HCT116 (cell line): ENCODE measurements around the gene CCNL2. TPM values are rescaled to one million over a fixed set of nuclear protein-coding genes. Genes with fewer than 3 reads are reported as not detected.

Experiments used
- ATAC-seq: fragments of 200-7000 bp; cut with Tn5 transposase; 2 replicates; pipeline ENCODE4 v1.9.1; 2020; ENCODE audit warnings: mild to moderate bottlenecking, moderate library complexity
- BruUV-seq: library from RNA; stranded (reverse); fragments of 400-500 nt; replicated peaks from 2 replicates; lab custom pipeline; 2021; lab: Mats Ljungman, UMichigan
- CTCF ChIA-PET: fragments of 300-600 bp; sonication (Branson Sonifier 250); formaldehyde crosslinking; loops from one replicate; lab custom pipeline; 2021; ENCODE audit warnings: antibody characterized with exemption; lab: Charles Lee
- POLR2A ChIA-PET: fragments of 300-600, 350-600 bp; sonication (Branson Sonifier 250); formaldehyde crosslinking; loops from one replicate; lab custom pipeline; 2021; ENCODE audit warnings: antibody characterized with exemption; lab: Charles Lee
- RAD21 ChIA-PET, 2 experiments: fragments of 300-600 bp; sonication (Branson Sonifier 250); formaldehyde crosslinking; loops; one replicate each; lab custom pipeline; 2023; ENCODE audit warnings: low total read pairs in 2 of 2; ENCODE audit not compliant: uncharacterized antibody in 2 of 2, unreplicated experiment in 2 of 2, low non-redundant PET in 1 of 2; lab: Charles Lee
- DNase-seq: peaks from one replicate; pipeline ENCODE4 v3.0.0-alpha.2; 2010; ENCODE audit warnings: low read depth, low spot score
- H2AFZ ChIP-seq: fragments of 200-600 bp; shearing (Covaris generic), sonication (generic); 2 replicates; pipeline ENCODE4 v1.6.1; 2017; ENCODE audit warnings: low read depth, mixed run types, mixed read lengths, antibody characterized with exemption, low read length; ENCODE audit not compliant: poor library complexity, severe bottlenecking
- H3K27ac ChIP-seq: 2 replicates; pipeline ENCODE4 v1.5.1; 2012; ENCODE audit warnings: low read depth, low read length
- H3K27me3 ChIP-seq: fragments of 200-600 bp; sonication (generic); 2 replicates; pipeline ENCODE4 v1.6.1; 2016; ENCODE audit warnings: mixed run types, low read length, mixed read lengths; ENCODE audit not compliant: insufficient read depth
- H3K36me3 ChIP-seq, 2 experiments: fragments of 200-500 bp in 1 of 2; fragments of 200-600 bp in 1 of 2; sonication (Bioruptor generic) in 1 of 2; sonication (generic) in 1 of 2; 2 replicates each; pipeline versions ENCODE4 v1.5.1 to v1.6.1; 2014 to 2016; ENCODE audit warnings: low read length in 2 of 2, inconsistent platforms in 1 of 2, mixed read lengths in 1 of 2, mixed run types in 1 of 2; ENCODE audit not compliant: insufficient read depth in 2 of 2, control insufficient read depth in 1 of 2
- H3K4me1 ChIP-seq, 2 experiments: fragments of 200-600 bp in 1 of 2; sonication (generic) in 1 of 2; 2 replicates each; pipeline versions ENCODE4 v1.5.1 to v1.6.1; 2012 to 2017; ENCODE audit warnings: low read length in 2 of 2, inconsistent platforms in 1 of 2, mild to moderate bottlenecking in 1 of 2, mixed read lengths in 1 of 2, mixed run types in 1 of 2, moderate library complexity in 1 of 2; ENCODE audit not compliant: insufficient read depth in 2 of 2, control insufficient read depth in 1 of 2
- H3K4me2 ChIP-seq: fragments of 200-600 bp; sonication (generic); 2 replicates; pipeline ENCODE4 v1.6.1; 2017; ENCODE audit warnings: mixed run types, low read length, mixed read lengths
- H3K4me3 ChIP-seq, 2 experiments: fragments of 200-600 bp in 1 of 2; sonication (generic) in 1 of 2; replicated peaks in 1 of 2; 2 replicates each; pipeline ENCODE4 v1.5.1; 2011 to 2016; ENCODE audit warnings: low read length in 2 of 2, control low read depth in 1 of 2, low read depth in 1 of 2, mild to moderate bottlenecking in 1 of 2, mixed read lengths in 1 of 2, mixed run types in 1 of 2
- H3K79me2 ChIP-seq: fragments of 200-600 bp; sonication (generic); 2 replicates; pipeline ENCODE4 v1.6.1; 2017; ENCODE audit warnings: mild to moderate bottlenecking, mixed run types, low read length, moderate library complexity, mixed read lengths; ENCODE audit not compliant: insufficient read depth
- H3K9ac ChIP-seq: fragments of 200-600 bp; sonication (generic); 2 replicates; pipeline ENCODE4 v1.6.1; 2016; ENCODE audit warnings: low read length, mixed read lengths
- H3K9me2 ChIP-seq: fragments of 200-600 bp; sonication (generic), shearing (Covaris generic); 2 replicates; pipeline ENCODE4 v1.6.1; 2017; ENCODE audit warnings: mixed run types, mild to moderate bottlenecking, moderate library complexity; ENCODE audit not compliant: insufficient read depth
- H3K9me3 ChIP-seq, 2 experiments: fragments of 200-500 bp in 1 of 2; fragments of 200-600 bp in 1 of 2; sonication (Bioruptor generic) in 1 of 2; sonication (generic) in 1 of 2; 2 replicates each; pipeline ENCODE4 v1.6.1; 2014 to 2017; ENCODE audit warnings: low read length in 2 of 2, mixed read lengths in 2 of 2, inconsistent platforms in 1 of 2, low read depth in 1 of 2, mild to moderate bottlenecking in 1 of 2, mixed run types in 1 of 2, moderate library complexity in 1 of 2; ENCODE audit not compliant: control insufficient read depth in 1 of 2, insufficient read depth in 1 of 2
- H4K20me1 ChIP-seq: fragments of 200-600 bp; sonication (generic), shearing (Covaris generic); 2 replicates; pipeline ENCODE4 v1.6.1; 2017; ENCODE audit warnings: mixed run types, mild to moderate bottlenecking, moderate library complexity; ENCODE audit not compliant: insufficient read depth
- ELF1 ChIP-seq: IDR thresholded peaks from 2 replicates; pipeline ENCODE4 v1.6.1; 2012; ENCODE audit warnings: low read depth, borderline replicate concordance
- EZH2 ChIP-seq: fragments of 200-600 bp; sonication (generic); IDR thresholded peaks from 2 replicates; pipeline ENCODE4 v1.6.1; 2017; ENCODE audit warnings: antibody characterized with exemption, mixed run types
- FOSL1 ChIP-seq: IDR thresholded peaks from 2 replicates; pipeline ENCODE4 v1.6.1; 2012; ENCODE audit warnings: low read depth
- JUND ChIP-seq: IDR thresholded peaks from 2 replicates; pipeline ENCODE4 v1.6.1; 2012
- POLR2AphosphoS5 ChIP-seq: IDR thresholded peaks from 2 replicates; pipeline ENCODE4 v1.6.1; 2011; ENCODE audit warnings: mild to moderate bottlenecking, low read depth, low read length, moderate library complexity
- RAD21 ChIP-seq: IDR thresholded peaks from 2 replicates; pipeline ENCODE4 v1.6.1; 2012; ENCODE audit warnings: low read depth, mild to moderate bottlenecking
- SRF ChIP-seq: IDR thresholded peaks from 2 replicates; pipeline ENCODE4 v1.6.1; 2012; ENCODE audit warnings: low read depth
- TCF7L2 ChIP-seq: IDR thresholded peaks from 2 replicates; pipeline ENCODE4 v1.7.0; 2011; ENCODE audit warnings: borderline replicate concordance, inconsistent platforms; ENCODE audit not compliant: insufficient read depth, insufficient read length; ENCODE audit errors: extremely low read depth
- YY1 ChIP-seq: IDR thresholded peaks from 2 replicates; pipeline ENCODE4 v1.6.1; 2011; ENCODE audit warnings: low read length, low read depth, moderate library complexity, mild to moderate bottlenecking; ENCODE audit not compliant: insufficient replicate concordance; ENCODE audit errors: extremely low read depth
- ZFX ChIP-seq: fragments of 450-650 bp; IDR thresholded peaks from 2 replicates; pipeline ENCODE4 v1.6.1; 2017
- ZNF274 ChIP-seq: fragments of 200-500 bp; sonication (Bioruptor generic); IDR thresholded peaks from 2 replicates; pipeline ENCODE4 v1.6.1; 2014; ENCODE audit warnings: mild to moderate bottlenecking, low read depth, low read length, inconsistent platforms
- intact Hi-C: fragments of 100-400 bp; cut with micrococcal nuclease; formaldehyde crosslinking; loops from 2 replicates; pipeline ENCODE4 v1.10.0; 2022
- total RNA-seq: library from RNA; stranded (reverse); gene quantifications from one replicate; pipeline ENCODE4 v1.2.1, GENCODE V29; 2021; ENCODE audit not compliant: unreplicated experiment
- TF ChIP-seq, protein P1 (sequence below): IDR thresholded peaks from 2 replicates; pipeline ENCODE4 v1.6.1; 2012
- TF ChIP-seq, protein P2 (sequence below): IDR thresholded peaks from 2 replicates; pipeline ENCODE4 v1.6.1; 2011; ENCODE audit warnings: mild to moderate bottlenecking, low read length, moderate library complexity; ENCODE audit not compliant: insufficient replicate concordance; ENCODE audit errors: extremely low read depth
- TF ChIP-seq, protein P3 (sequence below): IDR thresholded peaks from 2 replicates; pipeline ENCODE4 v1.6.1; 2012; ENCODE audit warnings: low read depth
- TF ChIP-seq, protein P4 (sequence below): IDR thresholded peaks from 2 replicates; pipeline ENCODE4 v1.6.1; 2012

Gene CCNL2
- total RNA-seq, 1 experiment from 2014 or later: 173 TPM

DNA sequence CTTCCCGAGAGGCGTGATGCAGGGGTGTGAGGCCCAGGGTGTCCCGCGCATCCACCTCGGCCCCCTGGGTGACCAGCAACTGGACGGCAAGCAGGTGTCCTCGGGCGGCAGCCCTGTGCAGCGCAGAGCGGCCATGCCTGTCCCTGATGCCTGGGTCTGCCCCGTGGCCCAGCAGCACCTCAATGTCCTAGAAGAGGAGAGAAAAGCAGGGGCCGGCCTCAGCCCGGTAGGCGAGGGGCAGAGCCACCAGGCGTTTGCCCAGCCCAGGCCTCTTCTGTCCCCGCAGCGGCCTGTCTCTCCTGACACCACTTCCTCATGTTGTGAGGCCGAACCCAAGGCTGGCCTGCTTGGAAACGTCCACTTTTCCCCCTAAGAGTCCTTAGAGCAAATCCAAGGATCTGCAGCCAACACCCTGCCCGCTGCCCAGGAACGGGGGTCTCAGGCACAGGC, 20.3 kb upstream of the CCNL2 start:
- intact Hi-C loops: no loop called here
- ATAC-seq (no peak), DNase-seq (no peak)
- H2AFZ ChIP-seq: no peak overlapping the region
- no peaks in the 10 kb centered on the region for H3K27me3 ChIP-seq
- H3K79me2 ChIP-seq: no peaks in the 10 kb centered on the region
- ChIA-PET POLR2A (no interaction called here), CTCF (no interaction called here), RAD21 (no interaction called here)
- peaks cover 14 to 30% of the 10 kb centered on the region in 2 experiments for H3K4me1 ChIP-seq
- no peaks in the 10 kb centered on the region for H3K36me3 ChIP-seq
- H3K27ac ChIP-seq: no peak overlapping the region
- H3K4me3 ChIP-seq: no peak overlapping the region
- no TSS peak for BruUV-seq
- no peak overlapping the region for H3K9ac ChIP-seq
- H3K9me3 ChIP-seq: no peaks in the 10 kb centered on the region
- TF ChIP-seq POLR2AphosphoS5: no peak
- TF ChIP-seq YY1: no peak
- TF ChIP-seq EZH2: no peak
- TF ChIP-seq, protein P1, sequence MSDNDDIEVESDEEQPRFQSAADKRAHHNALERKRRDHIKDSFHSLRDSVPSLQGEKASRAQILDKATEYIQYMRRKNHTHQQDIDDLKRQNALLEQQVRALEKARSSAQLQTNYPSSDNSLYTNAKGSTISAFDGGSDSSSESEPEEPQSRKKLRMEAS: no peak
- no peak for TF ChIP-seq ELF1
- TF ChIP-seq ZFX: no peak
- no peak for TF ChIP-seq RAD21
- no peak for TF ChIP-seq SRF
- TF ChIP-seq TCF7L2: no peak
- no peak for TF ChIP-seq JUND
- TF ChIP-seq, protein P2, sequence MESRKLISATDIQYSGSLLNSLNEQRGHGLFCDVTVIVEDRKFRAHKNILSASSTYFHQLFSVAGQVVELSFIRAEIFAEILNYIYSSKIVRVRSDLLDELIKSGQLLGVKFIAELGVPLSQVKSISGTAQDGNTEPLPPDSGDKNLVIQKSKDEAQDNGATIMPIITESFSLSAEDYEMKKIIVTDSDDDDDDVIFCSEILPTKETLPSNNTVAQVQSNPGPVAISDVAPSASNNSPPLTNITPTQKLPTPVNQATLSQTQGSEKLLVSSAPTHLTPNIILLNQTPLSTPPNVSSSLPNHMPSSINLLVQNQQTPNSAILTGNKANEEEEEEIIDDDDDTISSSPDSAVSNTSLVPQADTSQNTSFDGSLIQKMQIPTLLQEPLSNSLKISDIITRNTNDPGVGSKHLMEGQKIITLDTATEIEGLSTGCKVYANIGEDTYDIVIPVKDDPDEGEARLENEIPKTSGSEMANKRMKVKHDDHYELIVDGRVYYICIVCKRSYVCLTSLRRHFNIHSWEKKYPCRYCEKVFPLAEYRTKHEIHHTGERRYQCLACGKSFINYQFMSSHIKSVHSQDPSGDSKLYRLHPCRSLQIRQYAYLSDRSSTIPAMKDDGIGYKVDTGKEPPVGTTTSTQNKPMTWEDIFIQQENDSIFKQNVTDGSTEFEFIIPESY: no peak
- TF ChIP-seq, protein P3, sequence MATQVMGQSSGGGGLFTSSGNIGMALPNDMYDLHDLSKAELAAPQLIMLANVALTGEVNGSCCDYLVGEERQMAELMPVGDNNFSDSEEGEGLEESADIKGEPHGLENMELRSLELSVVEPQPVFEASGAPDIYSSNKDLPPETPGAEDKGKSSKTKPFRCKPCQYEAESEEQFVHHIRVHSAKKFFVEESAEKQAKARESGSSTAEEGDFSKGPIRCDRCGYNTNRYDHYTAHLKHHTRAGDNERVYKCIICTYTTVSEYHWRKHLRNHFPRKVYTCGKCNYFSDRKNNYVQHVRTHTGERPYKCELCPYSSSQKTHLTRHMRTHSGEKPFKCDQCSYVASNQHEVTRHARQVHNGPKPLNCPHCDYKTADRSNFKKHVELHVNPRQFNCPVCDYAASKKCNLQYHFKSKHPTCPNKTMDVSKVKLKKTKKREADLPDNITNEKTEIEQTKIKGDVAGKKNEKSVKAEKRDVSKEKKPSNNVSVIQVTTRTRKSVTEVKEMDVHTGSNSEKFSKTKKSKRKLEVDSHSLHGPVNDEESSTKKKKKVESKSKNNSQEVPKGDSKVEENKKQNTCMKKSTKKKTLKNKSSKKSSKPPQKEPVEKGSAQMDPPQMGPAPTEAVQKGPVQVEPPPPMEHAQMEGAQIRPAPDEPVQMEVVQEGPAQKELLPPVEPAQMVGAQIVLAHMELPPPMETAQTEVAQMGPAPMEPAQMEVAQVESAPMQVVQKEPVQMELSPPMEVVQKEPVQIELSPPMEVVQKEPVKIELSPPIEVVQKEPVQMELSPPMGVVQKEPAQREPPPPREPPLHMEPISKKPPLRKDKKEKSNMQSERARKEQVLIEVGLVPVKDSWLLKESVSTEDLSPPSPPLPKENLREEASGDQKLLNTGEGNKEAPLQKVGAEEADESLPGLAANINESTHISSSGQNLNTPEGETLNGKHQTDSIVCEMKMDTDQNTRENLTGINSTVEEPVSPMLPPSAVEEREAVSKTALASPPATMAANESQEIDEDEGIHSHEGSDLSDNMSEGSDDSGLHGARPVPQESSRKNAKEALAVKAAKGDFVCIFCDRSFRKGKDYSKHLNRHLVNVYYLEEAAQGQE: no peak
- TF ChIP-seq ZNF274: no peak
- TF ChIP-seq, protein P4, sequence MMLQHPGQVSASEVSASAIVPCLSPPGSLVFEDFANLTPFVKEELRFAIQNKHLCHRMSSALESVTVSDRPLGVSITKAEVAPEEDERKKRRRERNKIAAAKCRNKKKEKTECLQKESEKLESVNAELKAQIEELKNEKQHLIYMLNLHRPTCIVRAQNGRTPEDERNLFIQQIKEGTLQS: no peak
- no peak for TF ChIP-seq FOSL1
- no peaks in the 10 kb centered on the region for H3K9me2 ChIP-seq
- H4K20me1 ChIP-seq: no peaks in the 10 kb centered on the region
- no peak overlapping the region for H3K4me2 ChIP-seq
